ENCODE data around the gene ASB1. TPM values are rescaled to one million over a fixed set of nuclear protein-coding genes. Genes with fewer than 3 reads are reported as not detected.

Gene ASB1
- total RNA-seq, 2 donors from 2014 or later = 19.3 to 22.4 TPM

DNA sequence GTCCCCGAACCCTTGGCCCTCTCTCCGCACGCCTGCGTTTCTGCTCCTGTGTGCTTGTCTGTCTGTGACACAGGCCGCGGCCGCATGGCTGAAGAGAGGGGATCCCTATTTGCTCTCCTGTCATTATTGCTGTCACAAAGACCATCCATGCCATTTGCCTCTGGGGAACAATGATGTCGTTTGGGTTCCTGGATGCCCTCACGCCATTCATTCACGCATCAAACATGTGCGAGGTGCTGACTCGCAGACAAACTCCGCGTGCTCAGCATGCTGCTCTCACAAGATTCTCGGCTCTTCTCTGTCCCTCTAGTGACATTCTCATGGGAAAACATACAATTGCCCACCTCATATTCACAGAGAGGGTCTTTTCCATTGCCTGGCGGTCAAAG, 67.8 kb downstream of the ASB1 start:
- TF ChIP-seq, protein P1, sequence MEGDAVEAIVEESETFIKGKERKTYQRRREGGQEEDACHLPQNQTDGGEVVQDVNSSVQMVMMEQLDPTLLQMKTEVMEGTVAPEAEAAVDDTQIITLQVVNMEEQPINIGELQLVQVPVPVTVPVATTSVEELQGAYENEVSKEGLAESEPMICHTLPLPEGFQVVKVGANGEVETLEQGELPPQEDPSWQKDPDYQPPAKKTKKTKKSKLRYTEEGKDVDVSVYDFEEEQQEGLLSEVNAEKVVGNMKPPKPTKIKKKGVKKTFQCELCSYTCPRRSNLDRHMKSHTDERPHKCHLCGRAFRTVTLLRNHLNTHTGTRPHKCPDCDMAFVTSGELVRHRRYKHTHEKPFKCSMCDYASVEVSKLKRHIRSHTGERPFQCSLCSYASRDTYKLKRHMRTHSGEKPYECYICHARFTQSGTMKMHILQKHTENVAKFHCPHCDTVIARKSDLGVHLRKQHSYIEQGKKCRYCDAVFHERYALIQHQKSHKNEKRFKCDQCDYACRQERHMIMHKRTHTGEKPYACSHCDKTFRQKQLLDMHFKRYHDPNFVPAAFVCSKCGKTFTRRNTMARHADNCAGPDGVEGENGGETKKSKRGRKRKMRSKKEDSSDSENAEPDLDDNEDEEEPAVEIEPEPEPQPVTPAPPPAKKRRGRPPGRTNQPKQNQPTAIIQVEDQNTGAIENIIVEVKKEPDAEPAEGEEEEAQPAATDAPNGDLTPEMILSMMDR (IDR thresholded peaks at IDR 0.05) = no peak
- DNase-seq = no peak
- Histone ChIP-seq H3K27ac (no peak overlapping the region), H3K4me3 (no peak overlapping the region), H3K36me3 (no peaks in the 10 kb centered on the region), H3K9ac (ENCODE audit: low read depth in 2 of 2, low read length in 2 of 2) (no peak overlapping the region), H3K27me3 (no peaks in the 10 kb centered on the region), H3K4me1 (peaks cover 5% of the 10 kb centered on the region), H3K9me3 (no peaks in the 10 kb centered on the region)
- intact Hi-C loops (cut with DNase I) = no loop called here

DNA sequence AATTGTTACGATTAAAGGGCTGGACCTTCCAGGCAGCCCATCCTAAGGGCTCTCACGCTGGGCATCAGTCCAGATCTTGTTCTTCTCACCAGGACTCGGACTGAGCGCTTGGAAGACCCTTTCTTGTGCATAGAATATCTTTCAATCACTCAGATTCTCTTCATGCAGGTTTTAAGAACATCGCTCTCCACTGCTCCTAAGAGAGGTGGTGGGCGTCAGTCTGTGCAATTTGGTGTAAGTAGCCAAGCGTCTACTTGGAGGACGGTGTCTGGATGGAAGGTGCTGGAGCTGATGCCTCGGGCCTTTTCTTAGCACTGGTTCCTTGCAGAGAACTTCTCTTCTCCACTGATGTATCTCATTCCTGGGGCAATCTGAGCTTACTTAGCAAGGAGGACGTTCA, 68.7 kb downstream of the ASB1 start:
- intact Hi-C loops (cut with DNase I) = no loop called here
- Histone ChIP-seq H3K27me3 (no peaks in the 10 kb centered on the region), H3K9me3 (no peaks in the 10 kb centered on the region), H3K4me3 (no peak overlapping the region), H3K9ac (ENCODE audit: low read depth in 2 of 2, low read length in 2 of 2) (no peak overlapping the region), H3K4me1 (peaks cover 5% of the 10 kb centered on the region), H3K36me3 (no peaks in the 10 kb centered on the region), H3K27ac (no peak overlapping the region)
- TF ChIP-seq, protein P1 (IDR thresholded peaks at IDR 0.05) = no peak
- peak; percentile 2 for DNase-seq

DNA sequence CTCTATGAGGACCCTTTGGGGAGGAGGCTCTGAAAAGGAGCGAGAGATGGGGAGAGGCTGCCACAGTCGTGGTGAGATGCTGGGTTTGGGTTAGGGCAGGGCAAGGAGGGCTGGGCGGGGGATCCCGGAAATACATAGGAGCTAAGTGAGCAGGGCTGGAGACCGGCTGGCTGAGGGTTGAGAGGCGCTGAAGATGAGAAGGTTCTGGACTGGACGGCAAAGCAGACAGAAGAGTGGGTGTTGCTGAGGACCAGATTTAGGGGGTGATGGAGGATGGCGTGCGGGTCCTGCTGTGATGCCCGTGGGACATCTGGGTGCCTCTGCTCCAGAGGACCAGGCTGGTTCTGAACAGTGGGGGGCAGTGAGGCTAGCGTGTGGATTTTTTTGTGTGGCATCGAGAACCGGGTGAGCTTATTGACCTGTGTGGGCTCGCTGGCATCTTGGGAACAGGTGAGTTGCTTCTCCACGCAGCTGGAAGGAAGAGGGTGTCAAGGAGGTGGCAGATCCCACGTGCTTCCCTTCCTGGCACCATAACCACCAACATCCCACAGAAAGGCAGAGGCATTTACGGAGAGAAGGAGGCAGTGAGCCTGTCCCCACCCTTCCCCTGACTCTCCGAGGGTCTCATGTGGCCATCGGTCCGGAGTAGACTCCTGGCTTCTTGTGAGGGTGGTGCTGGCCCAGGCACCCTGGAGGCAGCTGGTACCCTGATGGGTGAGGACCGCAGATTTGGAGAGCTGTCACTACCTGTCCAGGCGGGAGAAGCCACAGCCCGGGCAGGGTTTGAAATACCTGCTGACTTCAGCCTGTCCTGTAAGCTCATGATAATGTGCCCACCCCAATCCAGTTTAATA, 70.3 kb downstream of the ASB1 start:
- no peaks in the 10 kb centered on the region for H3K9me3 ChIP-seq
- peaks cover 5% of the 10 kb centered on the region for H3K4me1 ChIP-seq
- H3K4me3 ChIP-seq = no peak overlapping the region
- H3K27ac ChIP-seq = no peak overlapping the region
- H3K36me3 ChIP-seq = no peaks in the 10 kb centered on the region
- intact Hi-C loops (cut with DNase I) = no loop called here
- TF ChIP-seq, protein P1 (IDR thresholded peaks at IDR 0.05) = no peak
- no peaks in the 10 kb centered on the region for H3K27me3 ChIP-seq
- DNase-seq = peak; percentile 14
- H3K9ac ChIP-seq (ENCODE audit: low read depth in 2 of 2, low read length in 2 of 2) = no peak overlapping the region

DNA sequence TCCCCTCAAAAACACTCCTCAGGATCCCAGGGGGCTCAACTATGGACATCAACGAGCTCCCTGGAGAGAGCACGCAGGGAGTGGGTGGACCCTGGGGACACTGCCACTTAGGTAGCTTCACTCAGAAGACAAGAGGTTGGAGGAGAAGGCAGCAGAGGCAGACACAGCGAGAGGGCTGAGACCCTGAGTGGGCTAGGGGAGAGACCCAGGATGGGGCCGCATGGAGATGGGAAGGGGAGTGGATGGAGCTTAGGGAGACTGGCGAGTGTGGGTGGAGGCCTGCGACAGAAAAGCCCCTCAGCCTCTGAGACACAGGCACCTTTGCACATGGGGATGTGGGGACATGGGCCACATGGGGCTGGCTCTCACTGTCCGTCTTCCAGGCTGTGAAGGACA, 70.9 kb downstream of the ASB1 start:
- H3K9me3 ChIP-seq = no peaks in the 10 kb centered on the region
- no peak overlapping the region for H3K27ac ChIP-seq
- DNase-seq = no peak
- intact Hi-C loops (cut with DNase I) = no loop called here
- peaks cover 5% of the 10 kb centered on the region for H3K4me1 ChIP-seq
- no peaks in the 10 kb centered on the region for H3K36me3 ChIP-seq
- no peak overlapping the region for H3K9ac ChIP-seq (ENCODE audit: low read depth in 2 of 2, low read length in 2 of 2)
- H3K4me3 ChIP-seq = no peak overlapping the region
- TF ChIP-seq, protein P1 (IDR thresholded peaks at IDR 0.05) = no peak
- H3K27me3 ChIP-seq = no peaks in the 10 kb centered on the region

DNA sequence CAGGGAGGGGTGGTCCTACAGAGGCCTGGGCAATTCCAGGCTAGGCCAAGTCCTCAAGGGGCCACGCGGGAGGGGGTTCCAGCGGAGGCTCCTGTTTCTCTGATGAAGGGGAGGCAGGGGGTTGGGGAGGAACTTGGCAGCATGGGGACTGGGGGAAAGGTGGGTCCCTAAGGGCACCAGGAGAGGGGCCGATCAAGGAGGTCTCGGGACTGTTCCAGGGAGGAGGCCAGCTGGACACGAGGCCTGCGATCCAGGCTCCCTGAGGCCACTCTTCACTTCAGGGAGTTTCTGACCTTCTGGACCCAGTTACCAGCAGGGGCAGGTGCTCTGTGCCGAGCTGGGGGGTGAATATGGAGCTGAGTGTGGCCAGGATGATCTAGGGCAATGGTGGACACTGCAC, 71.5 kb downstream of the ASB1 start:
- no peak overlapping the region for H3K4me3 ChIP-seq
- TF ChIP-seq, protein P1 (IDR thresholded peaks at IDR 0.05) = no peak
- no peaks in the 10 kb centered on the region for H3K36me3 ChIP-seq
- no peak overlapping the region for H3K27ac ChIP-seq
- no peak overlapping the region for H3K9ac ChIP-seq (ENCODE audit: low read depth in 2 of 2, low read length in 2 of 2)
- DNase-seq = peak; percentile 13
- H3K9me3 ChIP-seq = no peaks in the 10 kb centered on the region
- peaks cover 5% of the 10 kb centered on the region for H3K4me1 ChIP-seq
- intact Hi-C loops (cut with DNase I) = no loop called here
- H3K27me3 ChIP-seq = no peaks in the 10 kb centered on the region
